PFSK-1 (cell line): ENCODE measurements around the gene CALML4.

Source experiments
- REST ChIP-seq, 2 experiments: IDR thresholded peaks; 2 replicates each; pipeline versions ENCODE4 v1.6.1 to v1.8.0; 2011 to 2012; ENCODE audit warnings: low read depth in 2 of 2, low read length in 2 of 2, control low read depth in 1 of 2, inconsistent platforms in 1 of 2, mild to moderate bottlenecking in 1 of 2, moderate library complexity in 1 of 2; ENCODE audit not compliant: insufficient read depth in 1 of 2
- SIN3A ChIP-seq: IDR thresholded peaks from 2 replicates; pipeline ENCODE4 v1.6.1; 2012; ENCODE audit warnings: mild to moderate bottlenecking, low read length, moderate library complexity, borderline replicate concordance; ENCODE audit not compliant: insufficient read depth
- TAF1 ChIP-seq: IDR thresholded peaks from 2 replicates; pipeline ENCODE4 v1.6.1; 2012; ENCODE audit warnings: low read length, control low read depth, borderline replicate concordance; ENCODE audit not compliant: insufficient read depth

GRCh38 chr15:68206711-68207151 is 1.6 kb upstream of the CALML4 start:
- TF ChIP-seq REST (IDR thresholded peaks at IDR 0.05; ENCODE audit: insufficient read depth in 1 of 2, low read depth in 2 of 2, low read length in 2 of 2) (no peak), TAF1 (no peak), SIN3A (no peak)
